NCI-H510A (cell line): ENCODE measurements around the gene RGPD6.
"Not testable (repeated sequence)": the region's sequence is repeated elsewhere in the genome, so short reads cannot be mapped to it uniquely, and the experiment has no call there.

ENCODE experiments used
- DNase-seq: peaks from one replicate; lab custom pipeline; 2025; lab: John Stamatoyannopoulos, UW

Gene RGPD6

DNA sequence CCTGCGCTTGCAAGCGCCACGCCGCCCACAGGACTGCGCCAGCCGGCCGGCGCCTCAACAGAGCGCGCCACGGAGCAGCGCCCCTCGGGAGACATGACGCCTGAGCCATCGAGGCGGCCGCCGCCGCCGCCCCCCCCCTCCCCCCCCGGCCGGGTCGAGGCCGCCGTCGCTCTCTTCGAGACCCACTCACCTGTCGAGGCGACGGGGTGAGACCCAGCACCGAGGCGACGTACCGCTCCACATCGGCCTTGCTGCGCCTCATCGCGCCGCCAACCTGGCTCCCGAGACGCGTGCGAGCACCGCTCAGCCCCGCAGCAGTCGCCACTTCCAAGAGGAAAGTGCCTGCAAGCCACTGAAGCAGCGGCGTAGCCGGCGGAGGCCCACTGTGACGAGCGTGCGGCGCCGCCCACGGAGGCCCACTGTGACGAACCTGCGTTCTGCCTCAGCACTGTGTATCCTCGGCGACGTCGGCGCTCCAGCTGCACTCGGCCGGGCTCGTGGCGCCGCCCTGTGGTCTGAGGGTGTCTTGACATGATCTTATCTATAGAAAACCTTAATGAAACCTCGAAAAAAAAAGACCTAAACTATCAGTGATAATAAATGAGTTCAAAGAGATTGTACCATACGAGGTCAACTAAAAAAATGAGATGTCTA is at the start of gene RGPD6:
Gene RGPD6, minus strand, starts transcription at position 460 of the 654 bp plus-strand sequence. Its CDS starts 198 bp downstream, at position 262.
- DNase-seq, result not testable (repeated sequence)

- DNase-seq, result not testable (repeated sequence)
Observed at GRCh38 chr2:110619326-110619939, 42.4 kb upstream of the RGPD6 start.

- DNase-seq, result not testable (repeated sequence)
Observed at GRCh38 chr2:110613927-110614326, 36.9 kb upstream of the RGPD6 start.

- not testable (repeated sequence) for DNase-seq
Observed at GRCh38 chr2:110610613-110611250, 33.7 kb upstream of the RGPD6 start.

- not testable (repeated sequence) for DNase-seq
Observed at GRCh38 chr2:110609843-110610612, 33.0 kb upstream of the RGPD6 start.

DNA sequence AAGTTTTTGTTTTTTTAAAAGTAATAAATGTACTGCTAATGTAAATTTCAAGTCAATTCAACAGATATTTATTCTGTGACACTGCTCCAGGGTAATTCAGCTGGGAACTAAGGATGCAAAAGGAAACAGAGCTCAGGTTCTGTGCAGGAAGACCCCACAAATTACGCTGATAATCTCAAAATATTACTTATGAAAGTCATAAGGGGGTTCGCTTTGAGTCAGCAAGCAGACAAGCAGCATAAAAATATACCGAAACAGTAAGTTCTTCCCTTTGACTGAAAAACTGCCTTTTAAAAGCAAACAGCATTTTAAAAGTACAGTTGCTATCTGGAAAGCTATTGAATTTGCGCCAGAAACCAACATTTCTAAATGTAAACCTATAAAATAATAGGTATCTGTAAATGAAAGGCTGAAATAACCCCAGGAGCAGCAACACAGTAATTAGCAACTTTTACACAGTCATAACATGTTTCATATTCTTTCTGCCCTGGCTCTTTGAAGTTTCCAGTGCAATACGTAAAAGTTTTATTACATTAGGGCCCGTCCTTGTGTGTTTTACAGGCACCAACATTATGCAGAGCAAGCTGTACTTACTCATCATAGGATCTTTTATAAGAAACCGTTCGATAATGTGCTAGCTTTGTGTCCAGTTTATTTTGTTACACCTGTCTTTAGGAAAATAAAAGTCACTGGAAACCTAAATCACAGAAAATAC is 31.9 kb upstream of the RGPD6 start:
- not testable (repeated sequence) for DNase-seq

DNA sequence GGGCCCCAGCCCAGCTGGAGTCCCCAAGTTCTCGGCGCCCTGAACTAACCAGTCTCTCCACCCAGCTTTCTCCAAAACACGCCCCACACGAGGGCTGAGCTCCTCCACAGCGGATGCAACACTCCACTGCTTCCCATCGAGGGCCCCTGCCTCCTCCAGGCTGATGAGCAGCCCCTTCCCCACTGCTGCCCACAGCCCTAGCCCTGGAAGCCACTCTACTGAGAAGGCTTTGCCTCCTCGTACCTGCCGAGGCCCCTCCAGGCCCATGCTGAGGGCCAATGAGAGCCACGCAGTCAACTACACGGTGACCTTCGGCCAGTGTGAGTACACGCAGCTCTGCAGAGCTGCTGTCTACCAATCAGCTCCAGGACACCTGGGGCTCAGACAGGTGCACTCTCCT is 28.0 kb upstream of the RGPD6 start:
- DNase-seq, result not testable (repeated sequence)

GRCh38 chr2:110603917-110604591 is 27.0 kb upstream of the RGPD6 start:
- not testable (repeated sequence) for DNase-seq

- DNase-seq, result not testable (repeated sequence)
Observed at GRCh38 chr2:110602139-110602538, 25.1 kb upstream of the RGPD6 start.

GRCh38 chr2:110591973-110592372 is 15.0 kb upstream of the RGPD6 start:
- DNase-seq, result not testable (repeated sequence)

GRCh38 chr2:110589677-110590330 is 12.8 kb upstream of the RGPD6 start:
- DNase-seq, result not testable (repeated sequence)

- DNase-seq, result not testable (repeated sequence)
Observed at GRCh38 chr2:110588520-110588919, 11.5 kb upstream of the RGPD6 start.

DNA sequence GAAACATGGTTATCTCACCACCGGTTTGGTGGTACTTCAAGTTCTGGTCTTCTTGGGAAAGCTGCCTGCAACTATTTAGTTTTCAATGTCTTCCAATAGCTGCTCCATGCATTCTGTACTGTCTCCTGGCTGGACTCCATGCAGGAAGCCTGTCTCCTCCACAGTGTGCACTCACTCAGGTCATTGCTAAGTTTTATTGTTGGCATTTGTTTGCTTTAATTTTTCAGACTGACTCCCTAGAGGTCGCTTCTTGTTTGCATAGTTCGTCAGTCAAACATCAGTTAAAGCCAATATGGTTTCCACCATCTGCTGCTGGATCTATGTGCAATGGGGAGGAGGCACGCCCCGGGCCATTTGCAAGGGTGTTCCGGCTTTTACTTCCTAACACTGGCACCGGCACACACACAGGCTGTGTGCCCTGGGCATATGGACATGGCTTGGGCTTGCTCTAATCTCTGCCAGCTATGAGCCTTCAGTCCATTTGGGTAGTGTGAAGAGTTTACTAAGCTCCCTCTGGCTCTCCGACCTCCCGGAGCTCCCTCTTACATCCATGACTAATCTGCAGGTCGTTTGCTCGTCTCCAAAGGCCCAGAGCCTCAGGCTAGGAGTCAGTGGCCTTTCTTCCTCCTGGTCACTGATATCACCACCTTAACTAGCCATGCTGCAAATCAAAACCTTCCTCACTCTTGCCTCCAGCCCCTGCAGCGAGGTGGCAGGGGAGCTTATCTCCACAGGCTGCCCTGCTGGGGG is 2.4 kb upstream of the RGPD6 start:
- DNase-seq, result not testable (repeated sequence)

DNA sequence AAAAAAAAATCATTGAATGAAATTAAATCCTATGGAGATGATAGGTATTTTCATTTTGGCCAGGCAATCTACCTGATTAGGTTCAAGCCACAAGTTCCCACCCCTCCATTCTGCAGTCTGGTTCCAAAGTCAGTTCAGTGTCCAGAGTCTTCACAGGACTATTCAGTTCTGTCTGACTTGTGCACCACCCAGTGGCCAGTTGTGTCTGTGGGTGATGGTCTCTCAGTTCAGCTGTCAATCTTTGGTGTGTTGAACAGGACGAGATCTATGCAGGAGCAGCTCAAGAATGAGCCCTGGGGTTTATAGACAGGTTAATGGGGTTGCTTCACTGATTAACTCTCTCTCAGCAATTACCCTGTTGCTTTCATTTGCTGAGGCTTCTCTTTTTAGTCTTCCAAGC is 1.4 kb upstream of the RGPD6 start:
- DNase-seq, result not testable (repeated sequence)

DNA sequence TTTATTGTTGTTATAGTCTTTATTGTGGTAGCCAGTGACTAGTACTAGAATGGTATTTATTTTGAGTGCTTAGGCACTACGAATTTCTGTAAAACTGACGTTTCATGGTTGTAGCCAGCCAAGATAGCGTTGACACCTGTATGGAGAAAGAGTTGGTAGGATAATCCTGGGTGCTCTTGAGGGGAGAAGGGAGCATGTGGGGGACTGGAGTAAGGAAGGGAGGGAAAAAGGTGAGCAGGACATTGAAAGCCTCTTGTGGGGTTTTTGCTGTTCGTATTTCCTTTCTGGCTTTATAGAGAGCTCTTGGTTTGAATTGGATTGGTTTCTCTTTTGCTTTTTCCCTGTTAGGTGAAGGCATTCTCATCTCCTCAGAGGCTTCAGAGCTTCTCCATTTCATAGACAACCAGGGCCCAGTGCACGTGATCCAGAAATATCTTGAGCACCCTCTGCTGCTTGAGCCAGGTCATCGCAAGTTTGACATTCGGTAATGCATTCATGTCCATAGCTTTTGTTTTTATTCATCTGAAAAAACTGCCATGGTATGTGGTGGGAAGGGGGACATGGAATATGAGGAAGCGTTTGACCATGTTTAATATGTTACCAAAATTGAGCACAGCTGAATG is 77.2 kb downstream of the RGPD6 start:
- DNase-seq, result not testable (repeated sequence)

DNA sequence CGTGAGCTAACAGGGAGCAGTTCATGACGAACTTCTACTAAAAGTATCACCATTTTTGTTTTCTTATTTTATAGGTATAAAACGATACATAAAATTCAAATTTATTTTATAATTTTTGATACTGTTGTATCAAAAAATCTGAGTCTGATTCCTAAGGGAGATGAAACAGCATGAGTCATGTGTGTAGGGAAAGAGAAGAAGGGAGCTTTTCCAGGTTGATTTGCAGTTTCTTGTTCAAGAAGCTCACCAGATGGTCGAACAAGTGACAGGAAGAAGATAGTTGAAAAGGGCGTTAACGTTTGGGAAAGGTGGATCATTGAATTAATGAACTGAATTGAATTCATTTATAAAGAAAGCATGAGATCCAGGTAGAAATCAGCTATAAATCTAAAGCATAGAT is 81.0 kb downstream of the RGPD6 start:
- DNase-seq, result not testable (repeated sequence)

DNA sequence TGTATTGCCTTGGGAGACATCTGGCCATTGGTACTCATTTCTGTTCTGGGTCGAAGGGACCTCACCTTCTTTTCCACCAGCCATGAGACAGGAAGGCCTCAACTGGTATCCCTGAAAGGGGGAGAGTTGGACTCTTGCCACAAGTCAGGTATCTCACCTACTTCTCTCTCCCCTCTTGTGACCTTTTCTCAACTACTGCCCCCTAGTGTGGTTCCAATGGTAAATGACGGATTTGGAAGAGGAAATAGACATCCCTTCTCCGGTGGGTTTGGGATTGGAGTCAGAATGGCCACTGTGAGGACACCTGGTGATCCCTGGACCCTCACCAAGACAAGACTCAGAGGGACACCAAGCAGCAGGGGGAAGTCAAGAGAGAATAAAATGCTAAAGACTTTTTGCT is 82.5 kb downstream of the RGPD6 start:
- DNase-seq, result not testable (repeated sequence)

- not testable (repeated sequence) for DNase-seq
Observed at GRCh38 chr2:110488991-110489390, 88.0 kb downstream of the RGPD6 start.

DNA sequence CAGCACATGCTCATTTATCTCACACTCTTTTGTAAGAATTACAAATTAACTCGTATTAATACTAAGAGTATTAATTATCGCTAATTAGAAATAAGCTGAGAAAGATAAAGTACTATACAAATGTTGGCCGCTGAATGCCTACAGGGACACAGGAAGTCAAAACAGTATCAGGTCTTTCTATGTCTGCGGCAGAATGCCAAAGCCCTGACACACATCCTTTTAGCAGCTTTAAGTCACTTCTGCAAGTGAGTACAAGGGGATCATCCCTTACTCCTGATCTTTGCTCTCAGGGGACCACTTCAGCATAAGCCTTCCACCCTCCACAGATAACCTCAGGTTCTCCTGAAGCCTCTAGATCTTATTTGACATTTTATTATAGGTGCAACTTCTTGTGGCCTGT is 94.3 kb downstream of the RGPD6 start:
- DNase-seq, result not testable (repeated sequence)
